Fibroblast of skin of left biceps (primary cell): Measurements from ENCODE around the gene WDR7.
"Not testable (repeated sequence)": the region's sequence is repeated elsewhere in the genome, so short reads cannot be mapped to it uniquely, and the experiment has no call there.

Experiments used
- DNase-seq, 2 experiments: peaks; one replicate each; pipeline ENCODE4 v3.0.0-alpha.2; 2013; ENCODE audit warnings: low read depth in 2 of 2

Gene WDR7

GRCh38 chr18:56654280-56654679, 3.1 kb downstream of the WDR7 start:
- not testable (repeated sequence) for DNase-seq

GRCh38 chr18:56658261-56658660, 7.1 kb downstream of the WDR7 start:
- DNase-seq: no peak

- no peak for DNase-seq
These were observed 8.0 kb downstream of the WDR7 start for GRCh38 chr18:56659111-56659510.

GRCh38 chr18:56660655-56661054, 9.5 kb downstream of the WDR7 start:
- no peak for DNase-seq

- no peak for DNase-seq
These were observed 10.4 kb downstream of the WDR7 start for GRCh38 chr18:56661360-56662062.

GRCh38 chr18:56662063-56662408, 10.9 kb downstream of the WDR7 start:
- no peak for DNase-seq

GRCh38 chr18:56662502-56662901, 11.3 kb downstream of the WDR7 start:
- DNase-seq: no peak

GRCh38 chr18:56662902-56663301, 11.7 kb downstream of the WDR7 start:
- no peak for DNase-seq

- no peak for DNase-seq
These were observed 21.2 kb downstream of the WDR7 start for GRCh38 chr18:56672391-56672790.

- no peak for DNase-seq
These were observed 21.8 kb downstream of the WDR7 start for GRCh38 chr18:56672981-56673380.

GRCh38 chr18:56676639-56677038, 25.5 kb downstream of the WDR7 start:
- DNase-seq: no peak

- DNase-seq: no peak
These were observed 27.8 kb downstream of the WDR7 start for GRCh38 chr18:56678836-56679565.

GRCh38 chr18:56684277-56684676, 33.1 kb downstream of the WDR7 start:
- DNase-seq: no peak

- DNase-seq: no peak
These were observed 40.4 kb downstream of the WDR7 start for GRCh38 chr18:56691530-56691929.

- peak in 1 of 2 experiments; percentile 7 for DNase-seq
These were observed 45.8 kb downstream of the WDR7 start for GRCh38 chr18:56696966-56697365.

- no peak for DNase-seq
These were observed 51.8 kb downstream of the WDR7 start for GRCh38 chr18:56702946-56703345.

- DNase-seq: peak; percentile 42 to 53
These were observed 58.3 kb downstream of the WDR7 start for GRCh38 chr18:56709463-56709862.

- DNase-seq: peak in 1 of 2 experiments; percentile 19
These were observed 60.7 kb downstream of the WDR7 start for GRCh38 chr18:56711708-56712445.

GRCh38 chr18:56712761-56713160, 61.6 kb downstream of the WDR7 start:
- no peak for DNase-seq

GRCh38 chr18:56715121-56715520, 64.0 kb downstream of the WDR7 start:
- peak; percentile 40 to 50 for DNase-seq

GRCh38 chr18:56716692-56717146, 65.6 kb downstream of the WDR7 start:
- DNase-seq: no peak

- no peak for DNase-seq
These were observed 69.9 kb downstream of the WDR7 start for GRCh38 chr18:56721031-56721430.

GRCh38 chr18:56721491-56721890, 70.3 kb downstream of the WDR7 start:
- DNase-seq: no peak
